GM08714 (cell line): ENCODE data around the gene ZC3H18.

Experiments used
- H3K4me3 ChIP-seq: fragments of 200-500 bp; sonication (Bioruptor generic); 2 replicates; pipeline ENCODE4 v1.5.1; 2014; ENCODE audit warnings: mild to moderate bottlenecking, low read length, inconsistent platforms
- ZNF274 ChIP-seq: IDR thresholded peaks from 2 replicates; pipeline ENCODE4 v1.6.1; 2012; ENCODE audit warnings: mild to moderate bottlenecking, low read depth, low read length

Gene ZC3H18

GRCh38 chr16:88669980-88670379 is 99.8 kb downstream of the ZC3H18 start:
- H3K4me3 ChIP-seq = no peak overlapping the region
- no peak for TF ChIP-seq ZNF274

GRCh38 chr16:88671806-88672205 is 101.6 kb downstream of the ZC3H18 start:
- no peak for TF ChIP-seq ZNF274
- H3K4me3 ChIP-seq = no peak overlapping the region

GRCh38 chr16:88672776-88673175 is 102.6 kb downstream of the ZC3H18 start:
- no peak overlapping the region for H3K4me3 ChIP-seq
- no peak for TF ChIP-seq ZNF274

- no peak for TF ChIP-seq ZNF274
- no peak overlapping the region for H3K4me3 ChIP-seq
Observed at GRCh38 chr16:88673716-88674379, 103.6 kb downstream of the ZC3H18 start.

GRCh38 chr16:88676502-88677242 is 106.5 kb downstream of the ZC3H18 start:
- H3K4me3 ChIP-seq = no peak overlapping the region
- TF ChIP-seq ZNF274 = no peak

- H3K4me3 ChIP-seq = no peak overlapping the region
- no peak for TF ChIP-seq ZNF274
Observed at GRCh38 chr16:88677721-88678120, 107.5 kb downstream of the ZC3H18 start.

GRCh38 chr16:88678224-88678979 is 108.2 kb downstream of the ZC3H18 start:
- TF ChIP-seq ZNF274 = no peak
- H3K4me3 ChIP-seq = no peak overlapping the region

GRCh38 chr16:88680554-88681083 is 110.4 kb downstream of the ZC3H18 start:
- no peak overlapping the region for H3K4me3 ChIP-seq

GRCh38 chr16:88681084-88681680 is 111.0 kb downstream of the ZC3H18 start:
- TF ChIP-seq ZNF274 = no peak
- peak overlapping the region; percentile 2; the same call in 1 of the 2 replicates for H3K4me3 ChIP-seq

More at GRCh38 chr16:88680554-88681083, 110.4 kb downstream of the ZC3H18 start:
- no peak for TF ChIP-seq ZNF274
